NCI-H226 (cell line): ENCODE measurements around the gene INSRR.
A peak's percentile ranks its signal among the peaks of the same experiment; 100 is the strongest.

Experiments
- DNase-seq: peaks from one replicate; pipeline ENCODE4 v3.0.0-alpha.2; 2015

Gene INSRR

GRCh38 chr1:156847591-156848460 is 11.1 kb downstream of the INSRR start:
- DNase-seq = no peak

DNA sequence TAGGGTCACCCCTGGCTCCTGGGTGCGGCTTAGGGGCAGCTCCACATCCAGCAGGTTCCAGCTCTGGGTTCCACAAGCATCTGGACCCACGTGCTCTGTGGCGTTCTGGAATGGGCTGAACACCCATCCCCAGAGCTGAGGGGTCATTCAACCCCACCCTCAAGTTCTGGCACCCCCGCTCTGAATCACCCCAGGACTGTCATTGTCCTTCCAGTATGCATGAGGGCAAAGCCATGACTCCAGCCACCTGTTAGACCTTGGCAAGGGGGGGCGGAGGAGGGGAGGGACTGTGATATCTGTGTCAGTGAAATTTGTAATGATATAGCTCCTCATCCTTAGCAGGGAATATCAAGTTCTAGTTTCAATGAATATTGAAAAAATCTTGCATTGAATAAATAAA is 12.3 kb downstream of the INSRR start:
- DNase-seq = no peak

GRCh38 chr1:156845953-156846545 is 12.9 kb downstream of the INSRR start:
- DNase-seq = no peak

DNA sequence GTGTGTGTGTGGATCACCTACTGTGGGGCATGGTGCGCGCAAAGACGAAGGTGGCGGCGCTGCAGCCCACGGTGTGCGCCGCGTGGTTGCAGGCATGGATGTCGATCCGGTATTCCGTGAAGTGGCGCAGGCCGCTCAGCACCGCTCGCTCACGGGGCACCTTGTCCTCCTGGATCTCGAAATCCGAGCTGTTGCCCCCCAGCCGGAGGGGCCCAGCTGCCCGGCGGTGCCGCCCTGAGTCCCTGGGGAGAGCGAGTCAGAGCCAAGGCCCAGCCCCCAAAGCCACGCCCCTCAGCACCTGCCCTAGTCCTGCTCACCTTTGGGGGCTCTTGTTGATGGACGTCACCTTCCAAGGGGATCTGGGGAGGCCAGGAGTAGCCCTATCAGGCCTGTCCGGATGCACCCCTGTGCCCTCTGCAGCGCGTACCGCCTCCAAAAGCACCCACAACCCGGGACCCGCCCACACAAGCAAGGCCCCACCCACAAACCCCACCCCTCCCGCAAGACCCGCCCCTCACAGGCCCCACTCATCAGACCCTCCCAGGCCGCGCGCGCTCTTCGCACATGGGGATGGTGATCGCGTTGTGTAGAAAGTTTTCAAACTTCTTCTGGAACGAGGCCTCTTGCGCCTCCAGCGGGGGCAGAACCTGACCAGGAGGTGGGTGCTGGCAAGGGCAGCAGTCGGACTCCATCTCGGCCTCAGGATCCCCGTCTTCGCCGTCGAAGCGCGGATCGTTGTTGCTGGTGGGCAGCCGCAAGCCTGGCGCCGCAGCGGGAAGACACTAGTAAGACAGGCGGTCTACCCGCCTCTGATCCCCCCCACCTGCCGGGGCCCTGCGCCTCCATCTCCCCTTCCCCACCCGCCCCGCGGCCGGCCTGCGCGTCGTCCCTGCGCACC is 13.6 kb downstream of the INSRR start:
- no peak for DNase-seq

GRCh38 chr1:156844638-156845037 is 14.3 kb downstream of the INSRR start:
- no peak for DNase-seq

DNA sequence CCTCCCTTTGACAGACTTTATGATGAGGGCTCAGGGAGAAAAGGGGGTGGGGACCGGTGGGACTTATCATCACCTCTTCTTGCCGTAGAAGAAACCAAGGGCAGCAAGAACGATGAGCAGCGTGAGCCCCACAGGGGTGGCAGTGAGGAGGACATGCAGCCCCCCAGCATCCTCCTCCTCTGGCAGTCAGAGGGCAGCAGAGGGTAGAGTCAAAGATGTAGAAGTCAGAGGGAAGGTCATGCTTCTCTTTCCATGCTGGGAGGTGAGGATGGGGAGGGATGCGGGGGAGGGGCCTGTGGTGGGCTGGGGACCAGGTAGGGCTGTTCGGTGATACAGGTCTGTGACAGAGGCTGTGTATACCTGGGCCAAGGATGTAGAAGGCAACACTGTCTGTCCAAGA is 14.8 kb downstream of the INSRR start:
- DNase-seq = no peak

DNA sequence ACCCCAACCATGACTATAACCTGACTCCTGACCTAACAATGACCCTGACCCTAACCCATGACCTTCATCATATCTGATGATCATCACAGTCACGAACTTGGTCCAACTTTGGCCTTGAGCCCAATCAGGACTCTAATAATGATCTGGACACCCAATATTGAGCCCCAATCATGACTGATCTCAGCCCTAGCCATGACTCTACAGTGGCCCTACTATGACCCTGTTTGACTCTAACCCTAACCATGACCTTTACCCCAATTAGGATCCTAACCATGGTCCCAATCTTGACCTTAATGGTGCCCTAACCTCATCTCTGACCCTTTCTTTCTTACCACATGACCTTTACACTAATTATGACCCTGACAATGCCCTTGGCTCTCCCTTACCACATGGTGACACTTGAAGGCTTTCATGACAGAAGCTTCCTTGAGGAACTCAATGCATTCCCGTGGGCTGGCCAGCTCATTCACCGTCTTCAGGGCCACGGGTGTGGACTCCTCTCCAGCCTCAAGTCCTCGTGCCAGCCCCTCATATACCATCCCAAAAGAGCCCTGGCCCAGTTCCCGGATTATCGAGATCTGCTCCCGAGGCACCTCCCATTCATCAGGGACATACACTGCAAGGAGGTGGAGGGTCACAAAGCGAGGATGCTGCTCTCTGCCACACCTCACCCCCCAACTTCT is 16.2 kb downstream of the INSRR start:
- DNase-seq = no peak

GRCh38 chr1:156841295-156841855 is 17.5 kb downstream of the INSRR start:
- no peak for DNase-seq

DNA sequence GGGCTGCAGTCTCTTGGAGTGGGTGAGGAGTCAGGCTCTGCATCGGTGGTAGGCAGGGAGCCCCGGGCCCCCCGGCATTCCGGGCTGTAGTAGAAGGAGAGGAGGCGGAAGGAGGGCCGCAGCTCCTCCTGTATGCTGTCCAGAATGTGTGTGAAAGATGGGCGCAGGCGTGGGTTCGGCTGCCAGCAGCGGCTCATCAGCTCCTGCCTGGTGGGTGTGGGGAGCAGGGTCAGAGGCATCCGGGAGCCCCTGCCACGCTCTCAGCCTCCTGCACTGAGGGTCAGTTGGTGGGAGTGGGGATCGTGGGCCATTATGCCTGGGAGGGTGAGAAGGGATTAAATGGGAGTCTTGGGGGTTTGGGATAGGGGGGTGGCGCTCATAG is 18.0 kb downstream of the INSRR start:
- no peak for DNase-seq

GRCh38 chr1:156840186-156840897 is 18.6 kb downstream of the INSRR start:
- no peak for DNase-seq

DNA sequence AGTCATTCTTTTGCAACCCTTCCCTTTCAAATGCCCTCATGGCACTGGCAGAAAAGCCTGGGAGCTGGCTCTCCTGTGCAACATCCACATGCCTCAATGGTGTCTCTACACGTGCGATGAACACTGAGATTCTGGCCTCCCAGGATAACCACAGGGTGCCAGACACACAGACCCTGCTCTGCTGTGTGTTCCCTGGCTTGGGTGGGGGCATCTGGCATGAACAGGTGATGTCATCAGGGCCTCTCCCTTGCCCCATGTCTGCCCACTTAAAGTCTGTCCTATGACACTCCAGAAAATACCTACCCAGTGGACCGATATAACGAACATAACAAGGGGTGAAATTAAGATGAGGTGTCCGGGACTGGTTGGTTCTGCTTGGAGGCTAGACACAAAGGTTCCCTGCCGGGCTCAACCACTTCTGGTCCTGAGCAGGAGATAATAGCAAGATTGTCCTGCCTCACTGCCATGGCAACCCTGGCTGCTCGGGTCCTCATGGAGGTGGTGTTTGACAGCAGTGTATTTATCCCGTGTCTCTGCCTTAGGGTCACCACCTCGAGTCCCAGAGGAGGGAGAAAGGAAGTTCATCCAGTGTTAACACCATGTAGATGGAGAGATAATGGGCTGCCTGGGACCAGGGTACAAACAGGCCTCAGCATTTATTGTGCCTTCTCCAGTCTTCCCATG is 19.3 kb downstream of the INSRR start:
- no peak for DNase-seq

- DNase-seq = no peak
Observed at GRCh38 chr1:156838972-156839371, 19.9 kb downstream of the INSRR start.

- no peak for DNase-seq
Observed at GRCh38 chr1:156836892-156837291, 22.0 kb downstream of the INSRR start.

GRCh38 chr1:156836041-156836654 is 22.8 kb downstream of the INSRR start:
- DNase-seq = no peak

- no peak for DNase-seq
Observed at GRCh38 chr1:156834322-156834721, 24.6 kb downstream of the INSRR start.

DNA sequence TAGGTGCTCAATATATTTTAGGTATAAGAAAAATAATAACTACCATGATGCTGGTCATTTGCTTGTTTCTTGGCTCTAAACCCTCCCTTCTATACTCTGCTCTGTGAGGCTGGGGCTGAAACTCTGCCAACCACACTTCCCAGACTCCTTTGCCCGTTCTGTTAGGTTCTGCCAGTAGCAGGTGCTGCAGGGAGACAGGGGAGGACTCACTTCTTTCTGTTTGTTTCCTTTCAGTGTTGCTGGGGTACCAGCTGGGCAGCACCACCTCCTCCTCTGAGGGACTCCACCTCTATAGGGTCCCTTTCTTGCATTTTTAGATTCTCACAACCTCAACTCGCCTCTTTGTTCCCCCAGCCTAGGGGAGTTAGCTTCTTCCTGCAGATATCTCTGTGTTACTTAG is 25.3 kb downstream of the INSRR start:
- DNase-seq = no peak

DNA sequence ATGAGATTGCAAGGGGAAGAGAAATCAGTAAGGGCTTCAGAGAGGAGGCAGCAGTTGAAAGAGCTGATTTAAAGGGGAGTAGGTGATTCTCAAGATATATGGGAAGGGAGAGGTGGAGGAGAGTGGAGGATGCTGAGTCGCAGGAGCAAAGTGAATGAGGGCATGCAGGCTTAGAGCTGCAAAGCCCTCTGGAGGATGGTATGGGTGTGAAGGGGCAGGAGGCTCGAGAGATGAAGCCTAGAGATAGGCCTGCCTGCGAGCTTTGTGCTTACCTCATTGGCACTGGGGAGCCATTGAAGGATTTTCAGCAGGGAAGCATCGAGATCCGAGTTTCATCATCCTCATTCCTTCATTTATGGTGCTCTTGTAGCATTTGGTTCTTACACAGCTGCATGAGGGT is 26.5 kb downstream of the INSRR start:
- no peak for DNase-seq

- no peak for DNase-seq
Observed at GRCh38 chr1:156828400-156829124, 30.4 kb downstream of the INSRR start.

- DNase-seq = no peak
Observed at GRCh38 chr1:156826630-156827029, 32.3 kb downstream of the INSRR start.

- DNase-seq = peak; percentile 41
Observed at GRCh38 chr1:156823210-156823790, 35.6 kb downstream of the INSRR start.
